ENCODE results near the gene HMGN4.
A peak's percentile ranks its signal among the peaks of the same experiment; 100 is the strongest.
"Not testable (repeated sequence)": the region's sequence is repeated elsewhere in the genome, so short reads cannot be mapped to it uniquely, and the experiment has no call there.

Gene HMGN4

GRCh38 chr6:26537846-26538571 lies at the start of gene HMGN4:
Gene HMGN4, plus strand, starts transcription at chr6:26538366. Its CDS starts 6,841 bp downstream, at chr6:26545207.
- peak; percentile 96 for DNase-seq
- in situ Hi-C loops (cut with MboI; ENCODE audit: low pct_unique_long_range_greater_than_20kb, low sequenced_read_pairs) = loop anchor here (25.0 kb wide), 1 partner anchor 201 kb away; no protein-coding TSS in a partner anchor

GRCh38 chr6:26489996-26490964 lies 47.9 kb upstream of the HMGN4 start:
- no peak for DNase-seq
- in situ Hi-C loops (cut with MboI; ENCODE audit: low pct_unique_long_range_greater_than_20kb, low sequenced_read_pairs) = no loop called here

- no peak for DNase-seq
- in situ Hi-C loops (cut with MboI; ENCODE audit: low pct_unique_long_range_greater_than_20kb, low sequenced_read_pairs) = no loop called here
Measured at GRCh38 chr6:26491604-26492003, 46.6 kb upstream of the HMGN4 start.

GRCh38 chr6:26493258-26493657 lies 44.9 kb upstream of the HMGN4 start:
- in situ Hi-C loops (cut with MboI; ENCODE audit: low pct_unique_long_range_greater_than_20kb, low sequenced_read_pairs) = no loop called here
- DNase-seq = no peak

GRCh38 chr6:26494117-26494516 lies 44.0 kb upstream of the HMGN4 start:
- in situ Hi-C loops (cut with MboI; ENCODE audit: low pct_unique_long_range_greater_than_20kb, low sequenced_read_pairs) = no loop called here

GRCh38 chr6:26495281-26495680 lies 42.9 kb upstream of the HMGN4 start:
- in situ Hi-C loops (cut with MboI; ENCODE audit: low pct_unique_long_range_greater_than_20kb, low sequenced_read_pairs) = no loop called here
- no peak for DNase-seq

More at GRCh38 chr6:26494117-26494516, 44.0 kb upstream of the HMGN4 start:
- no peak for DNase-seq

GRCh38 chr6:26497610-26498009 lies 40.6 kb upstream of the HMGN4 start:
- in situ Hi-C loops (cut with MboI; ENCODE audit: low pct_unique_long_range_greater_than_20kb, low sequenced_read_pairs) = no loop called here
- DNase-seq = no peak

- DNase-seq = no peak
- in situ Hi-C loops (cut with MboI; ENCODE audit: low pct_unique_long_range_greater_than_20kb, low sequenced_read_pairs) = no loop called here
Measured at GRCh38 chr6:26500102-26500501, 38.1 kb upstream of the HMGN4 start, which contains the start of gene BTN1A1. Gene BTN1A1, plus strand, starts transcription at chr6:26500303. Its CDS starts 984 bp downstream, at chr6:26501287.

- DNase-seq = no peak
- in situ Hi-C loops (cut with MboI; ENCODE audit: low pct_unique_long_range_greater_than_20kb, low sequenced_read_pairs) = no loop called here
Measured at GRCh38 chr6:26501482-26501986, 36.6 kb upstream of the HMGN4 start.

- in situ Hi-C loops (cut with MboI; ENCODE audit: low pct_unique_long_range_greater_than_20kb, low sequenced_read_pairs) = no loop called here
- DNase-seq = no peak
Measured at GRCh38 chr6:26502165-26502564, 36.0 kb upstream of the HMGN4 start.

GRCh38 chr6:26502626-26503025 lies 35.5 kb upstream of the HMGN4 start:
- peak; percentile 38 for DNase-seq
- in situ Hi-C loops (cut with MboI; ENCODE audit: low pct_unique_long_range_greater_than_20kb, low sequenced_read_pairs) = no loop called here

- in situ Hi-C loops (cut with MboI; ENCODE audit: low pct_unique_long_range_greater_than_20kb, low sequenced_read_pairs) = no loop called here
Measured at GRCh38 chr6:26507658-26508057, 30.5 kb upstream of the HMGN4 start.

GRCh38 chr6:26511033-26511432 lies 27.1 kb upstream of the HMGN4 start:
- DNase-seq; in situ Hi-C loops (cut with MboI; ENCODE audit: low pct_unique_long_range_greater_than_20kb, low sequenced_read_pairs): not testable (repeated sequence)

More at GRCh38 chr6:26507658-26508057, 30.5 kb upstream of the HMGN4 start:
- DNase-seq = no peak

GRCh38 chr6:26514984-26515383 lies 23.2 kb upstream of the HMGN4 start:
- in situ Hi-C loops (cut with MboI; ENCODE audit: low pct_unique_long_range_greater_than_20kb, low sequenced_read_pairs) = no loop called here

GRCh38 chr6:26516481-26517427 lies 21.4 kb upstream of the HMGN4 start:
- no peak for DNase-seq
- in situ Hi-C loops (cut with MboI; ENCODE audit: low pct_unique_long_range_greater_than_20kb, low sequenced_read_pairs) = no loop called here

More at GRCh38 chr6:26514984-26515383, 23.2 kb upstream of the HMGN4 start:
- no peak for DNase-seq

GRCh38 chr6:26519359-26519758 lies 18.8 kb upstream of the HMGN4 start:
- DNase-seq = no peak
- in situ Hi-C loops (cut with MboI; ENCODE audit: low pct_unique_long_range_greater_than_20kb, low sequenced_read_pairs) = no loop called here

GRCh38 chr6:26520237-26520849 lies 17.8 kb upstream of the HMGN4 start:
- in situ Hi-C loops (cut with MboI; ENCODE audit: low pct_unique_long_range_greater_than_20kb, low sequenced_read_pairs) = no loop called here

More at GRCh38 chr6:26520237-26520849, 17.8 kb upstream of the HMGN4 start:
- peak; percentile 75 for DNase-seq
